HG02852 (cell line): ENCODE data around the gene NRXN2.

Source experiments
- ATAC-seq: cut with Tn5 transposase; IDR thresholded peaks from one replicate; pipeline ENCODE4 v1.9.1; 2021; ENCODE audit warnings: mild to moderate bottlenecking, moderate library complexity; ENCODE audit not compliant: unreplicated experiment

NRXN2 gene

GRCh38 chr11:64632237-64632636 is 90.8 kb downstream of the NRXN2 start:
- ATAC-seq: no peak

DNA sequence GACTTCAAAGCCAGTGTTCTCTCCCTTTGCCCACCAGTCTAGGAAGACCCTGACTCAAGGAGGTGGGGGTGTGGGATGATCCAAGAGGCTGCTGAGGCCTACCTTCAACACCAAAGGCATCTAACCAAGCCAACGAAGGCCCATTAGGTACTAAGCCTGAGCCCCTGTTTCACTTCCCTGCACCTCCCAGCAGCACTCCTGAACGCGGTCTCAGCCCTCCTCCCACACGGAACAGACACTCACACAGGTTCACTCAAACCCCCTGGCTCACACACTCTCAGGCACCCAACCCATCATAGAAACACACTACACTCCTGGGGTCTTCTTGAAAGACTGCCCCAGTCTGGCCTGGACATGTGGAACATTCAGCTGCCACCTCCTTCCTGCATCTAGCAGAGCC is 91.3 kb downstream of the NRXN2 start:
- ATAC-seq: no peak

- ATAC-seq: no peak
These were observed 93.0 kb downstream of the NRXN2 start for GRCh38 chr11:64629796-64630562.

- ATAC-seq: no peak
These were observed 93.9 kb downstream of the NRXN2 start for GRCh38 chr11:64629103-64629502.

GRCh38 chr11:64628596-64628995 is 94.4 kb downstream of the NRXN2 start:
- ATAC-seq: no peak

- no peak for ATAC-seq
These were observed 95.6 kb downstream of the NRXN2 start for GRCh38 chr11:64627371-64627770.

DNA sequence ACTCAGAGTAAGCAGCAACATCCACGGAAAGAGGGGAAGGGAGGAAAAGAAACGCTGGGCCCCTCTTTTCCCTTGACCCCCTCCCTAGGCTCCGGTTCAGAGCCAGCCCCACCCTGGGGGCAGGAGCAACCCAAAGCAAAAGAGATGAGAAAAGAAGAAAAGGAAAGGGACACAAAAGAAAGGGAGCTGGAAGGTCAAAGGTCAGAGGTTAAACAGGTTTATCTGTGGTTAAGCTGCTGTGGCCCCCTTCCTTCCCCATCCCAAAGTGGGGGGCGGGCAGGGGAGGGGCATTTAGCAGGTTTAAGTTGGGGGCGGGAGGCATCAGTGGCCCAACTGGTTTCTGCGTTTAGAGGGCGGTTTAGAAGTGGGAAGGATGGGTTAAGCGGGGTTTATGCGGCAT is 96.4 kb downstream of the NRXN2 start:
- no peak for ATAC-seq

GRCh38 chr11:64624883-64625481 is 98.0 kb downstream of the NRXN2 start:
- ATAC-seq: no peak

GRCh38 chr11:64622681-64623080 is 100.3 kb downstream of the NRXN2 start:
- ATAC-seq: no peak

GRCh38 chr11:64621283-64622019 is 101.5 kb downstream of the NRXN2 start:
- ATAC-seq: no peak

GRCh38 chr11:64620381-64620971 is 102.5 kb downstream of the NRXN2 start:
- no peak for ATAC-seq

DNA sequence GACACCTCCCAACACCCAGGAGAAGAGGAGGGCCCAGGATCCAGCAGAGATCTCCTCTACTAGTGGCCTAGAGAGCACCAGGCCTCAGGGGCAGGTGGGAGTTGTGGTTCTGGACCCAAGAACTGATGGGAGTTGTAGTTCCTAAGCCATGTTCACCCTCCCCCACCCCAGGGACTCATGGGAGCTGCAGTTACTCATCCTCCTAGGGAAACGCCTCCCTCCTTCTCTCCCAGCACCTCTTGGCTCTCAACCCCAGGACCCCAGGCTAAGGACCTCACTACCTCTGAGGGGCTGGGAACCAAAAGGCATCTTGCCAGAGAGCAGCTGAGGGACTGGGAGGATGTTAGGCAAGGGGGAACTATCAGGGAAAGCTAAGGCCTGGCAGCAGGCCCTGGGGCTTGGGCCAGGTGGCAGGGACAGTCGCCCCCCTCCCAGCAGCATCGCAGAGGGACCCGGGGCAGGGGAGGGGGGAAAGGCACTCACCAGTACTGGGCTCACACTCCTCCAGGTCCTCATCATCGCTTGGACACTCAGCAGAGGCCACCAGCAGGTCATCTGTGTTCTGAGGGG is 103.1 kb downstream of the NRXN2 start:
- ATAC-seq: no peak

DNA sequence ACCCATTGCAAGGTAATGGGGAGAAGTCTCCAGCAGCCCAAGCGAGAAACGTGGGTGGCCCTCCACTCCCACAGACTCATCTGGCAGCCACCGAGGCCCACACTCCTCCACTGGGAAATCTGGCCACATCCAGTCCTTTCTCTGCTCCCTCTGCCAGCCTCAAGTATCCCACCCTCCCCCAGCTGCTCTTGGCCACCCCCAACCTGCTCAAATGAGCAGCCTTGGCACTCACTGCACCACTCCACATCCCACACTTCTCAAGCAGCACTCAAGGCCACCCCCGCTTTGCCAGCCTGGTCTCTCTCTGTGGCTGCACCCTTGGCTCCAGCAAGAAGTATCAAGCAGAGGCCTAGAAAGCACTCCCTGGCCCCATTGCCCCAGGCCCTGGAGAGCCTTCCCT is 103.8 kb downstream of the NRXN2 start:
- no peak for ATAC-seq

GRCh38 chr11:64616817-64617216 is 106.2 kb downstream of the NRXN2 start:
- no peak for ATAC-seq

GRCh38 chr11:64614917-64615316 is 108.1 kb downstream of the NRXN2 start:
- no peak for ATAC-seq

DNA sequence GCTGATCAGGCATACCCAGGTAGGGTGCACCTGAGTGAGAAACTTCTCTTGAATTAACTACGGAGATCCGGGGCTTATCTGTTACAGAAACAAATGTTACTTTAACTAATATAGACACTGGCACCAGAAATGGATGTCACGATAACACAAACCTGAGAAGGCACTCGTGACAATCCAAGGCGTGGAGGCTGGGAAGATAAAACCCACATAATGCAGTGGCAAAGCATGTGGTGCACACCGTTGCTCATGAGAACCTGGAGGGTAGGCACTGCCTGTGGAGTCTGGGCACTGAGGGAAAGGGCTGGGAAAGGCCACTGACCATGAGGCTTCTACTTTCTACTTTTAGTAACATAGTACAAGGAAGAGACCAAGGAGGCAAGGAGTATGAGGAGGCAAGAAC is 109.3 kb downstream of the NRXN2 start:
- no peak for ATAC-seq

GRCh38 chr11:64611869-64612646 is 110.9 kb downstream of the NRXN2 start:
- ATAC-seq: no peak

DNA sequence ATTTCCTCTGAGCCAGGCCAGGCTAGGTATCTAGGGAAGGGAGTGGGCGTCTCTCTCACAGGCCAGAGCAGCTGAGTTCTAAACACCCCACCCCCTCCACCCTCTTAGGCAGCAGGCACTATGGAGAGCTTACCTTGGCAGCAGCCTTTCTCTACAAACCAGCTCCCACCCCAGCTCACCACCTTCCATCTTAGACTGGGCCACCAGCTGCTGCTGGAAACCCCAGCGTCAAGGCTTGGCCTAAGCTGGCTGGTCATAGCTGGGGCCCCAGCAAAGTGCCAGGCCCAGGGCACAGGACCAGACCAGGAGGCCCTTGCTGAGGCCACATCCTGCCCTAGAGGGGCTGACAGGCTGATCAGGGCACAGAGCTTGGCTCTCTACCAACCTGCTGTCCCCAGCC is 111.8 kb downstream of the NRXN2 start:
- ATAC-seq: no peak

GRCh38 chr11:64610596-64610995 is 112.4 kb downstream of the NRXN2 start:
- no peak for ATAC-seq

DNA sequence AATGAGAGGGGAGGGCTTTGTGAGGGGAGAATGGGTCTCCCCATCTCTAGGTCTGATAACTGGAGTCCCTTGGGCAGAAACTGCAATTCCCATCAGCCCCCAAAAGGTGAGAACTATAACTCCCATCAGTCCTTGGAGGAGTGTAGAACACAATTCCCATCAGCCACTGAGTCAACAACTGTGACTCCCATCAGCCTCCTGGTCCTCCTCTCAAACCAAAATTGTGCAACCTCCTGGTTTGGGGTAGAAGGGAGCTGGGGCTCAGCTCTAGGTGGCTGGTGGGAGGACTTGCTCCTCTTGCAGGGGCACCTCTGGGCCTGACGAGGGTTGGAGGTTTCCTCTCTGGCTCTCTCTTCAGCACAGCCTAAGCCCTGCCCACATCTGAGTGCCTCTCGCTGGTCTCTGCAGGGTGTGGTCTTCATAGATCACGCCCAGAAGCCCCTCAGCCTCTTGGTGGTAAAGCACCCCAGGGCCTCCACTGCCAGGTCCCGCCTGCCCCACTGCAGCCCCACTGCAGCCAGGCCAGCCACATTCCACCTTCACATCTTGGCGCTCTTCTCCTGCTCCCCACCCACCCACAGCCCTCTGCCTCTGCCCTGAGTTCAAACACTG is 113.5 kb downstream of the NRXN2 start:
- ATAC-seq: no peak
